Activated gamma-delta T cell treated with anti-CD3 and anti-CD28 coated beads, Interleukin-2, amount 50 U/mL, for 16 hours (primary cell): ENCODE measurements around the gene COL17A1.

Source experiments
- DNase-seq: peaks from one replicate; pipeline ENCODE4 v3.0.0-alpha.2; 2020; ENCODE audit warnings: low read depth

The COL17A1 gene

GRCh38 chr10:104096692-104097091 is 11.0 kb upstream of the COL17A1 start:
- no peak for DNase-seq

GRCh38 chr10:104092749-104093148 is 7.1 kb upstream of the COL17A1 start:
- no peak for DNase-seq

GRCh38 chr10:104090611-104091010 is 4.9 kb upstream of the COL17A1 start:
- no peak for DNase-seq

- DNase-seq, result no peak
Observed at GRCh38 chr10:104089621-104090020, 3.9 kb upstream of the COL17A1 start.

GRCh38 chr10:104088239-104088638 is 2.6 kb upstream of the COL17A1 start:
- DNase-seq, result no peak

GRCh38 chr10:104084482-104085142 is 1.1 kb downstream of the COL17A1 start:
- no peak for DNase-seq

GRCh38 chr10:104081998-104082397 is 3.7 kb downstream of the COL17A1 start:
- DNase-seq, result no peak

GRCh38 chr10:104080762-104081161 is 4.9 kb downstream of the COL17A1 start:
- DNase-seq, result no peak

- no peak for DNase-seq
Observed at GRCh38 chr10:104077663-104078151, 8.0 kb downstream of the COL17A1 start.

- no peak for DNase-seq
Observed at GRCh38 chr10:104077247-104077646, 8.4 kb downstream of the COL17A1 start.

- DNase-seq, result no peak
Observed at GRCh38 chr10:104076743-104077160, 8.9 kb downstream of the COL17A1 start.

GRCh38 chr10:104074505-104074904 is 11.2 kb downstream of the COL17A1 start:
- DNase-seq, result no peak

- no peak for DNase-seq
Observed at GRCh38 chr10:104072786-104073185, 12.9 kb downstream of the COL17A1 start.

- no peak for DNase-seq
Observed at GRCh38 chr10:104069613-104070012, 16.1 kb downstream of the COL17A1 start.

- DNase-seq, result no peak
Observed at GRCh38 chr10:104067525-104067924, 18.2 kb downstream of the COL17A1 start.

GRCh38 chr10:104066945-104067344 is 18.7 kb downstream of the COL17A1 start:
- DNase-seq, result no peak

GRCh38 chr10:104065748-104066147 is 19.9 kb downstream of the COL17A1 start:
- DNase-seq, result no peak

- no peak for DNase-seq
Observed at GRCh38 chr10:104061196-104061595, 24.5 kb downstream of the COL17A1 start.

- DNase-seq, result no peak
Observed at GRCh38 chr10:104059364-104059763, 26.3 kb downstream of the COL17A1 start.

GRCh38 chr10:104057717-104058116 is 28.0 kb downstream of the COL17A1 start:
- DNase-seq, result no peak

- DNase-seq, result no peak
Observed at GRCh38 chr10:104056619-104057273, 28.9 kb downstream of the COL17A1 start.

GRCh38 chr10:104054430-104054829 is 31.2 kb downstream of the COL17A1 start:
- DNase-seq, result no peak

- DNase-seq, result no peak
Observed at GRCh38 chr10:104053201-104053600, 32.5 kb downstream of the COL17A1 start.

- no peak for DNase-seq
Observed at GRCh38 chr10:104052431-104052830, 33.2 kb downstream of the COL17A1 start.
